ENCODE results near the gene SMCO3. TPM values are rescaled to one million over a fixed set of nuclear protein-coding genes. Genes with fewer than 3 reads are reported as not detected.

SMCO3 gene
- total and polyA plus RNA-seq, 2 donors (not counting 1 experiment from before 2014, with no cell fraction given), result not detected

DNA sequence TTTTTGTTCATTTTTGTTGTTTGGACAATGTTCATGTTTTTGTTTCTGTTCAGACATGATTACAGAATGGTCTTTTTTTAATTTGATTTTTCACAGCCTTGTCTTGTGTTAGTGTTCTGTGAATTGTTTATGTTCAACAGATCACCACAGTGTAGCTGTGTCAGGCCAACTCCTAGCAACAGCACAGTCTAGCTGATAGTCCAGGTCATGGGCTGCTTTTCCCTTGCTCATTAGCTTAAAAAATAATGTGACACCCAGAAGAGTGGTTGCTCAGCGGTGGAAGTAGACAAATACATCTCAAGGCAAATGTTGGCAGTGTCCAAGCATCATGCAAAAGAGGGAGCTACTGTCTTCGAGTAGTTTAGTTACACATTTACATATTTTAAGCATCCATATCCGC is 33.1 kb downstream of the SMCO3 start:
- H3K4me3 ChIP-seq (ENCODE audit: control extremely low read depth in 1 of 5, extremely low read depth in 1 of 5, insufficient read depth in 1 of 5, low read depth in 2 of 5, low read length in 4 of 5), result no peak overlapping the region
- no peaks in the 10 kb centered on the region for H3K79me2 ChIP-seq (ENCODE audit: control insufficient read depth, insufficient read depth, low read length)
- H3K4me1 Mint-ChIP-seq, result peaks cover 5% of the 10 kb centered on the region
- H3K27ac Mint-ChIP-seq, result no peak overlapping the region
- H3K27ac ChIP-seq (ENCODE audit: low read length in 2 of 2), result no peak overlapping the region
- no peaks in the 10 kb centered on the region for H3K9me3 Mint-ChIP-seq (ENCODE audit: insufficient read depth)
- no CpG with 5 or more reads among the region's 3 CpGs for WGBS (ENCODE audit: insufficient coverage)
- no peak overlapping the region for H3K4me2 ChIP-seq (replicated peaks; ENCODE audit: low read depth, low read length, poor library complexity, severe bottlenecking)
- ChIA-PET CTCF (interaction anchor here (1.1 to 1.3 kb wide), 2 partner anchors 10 to 11 kb away, joined by 3 to 4 read pairs; a partner anchor contains a TSS), POLR2A (interaction anchor here (0.7 to 1.2 kb wide), 2 partner anchors 23 to 106 kb away, joined by 3 to 4 read pairs; partner anchors contain the start of genes C12orf60 and WBP11)
- H3K36me3 ChIP-seq (replicated peaks in 1 of 2; ENCODE audit: control extremely low read depth in 1 of 2, control insufficient read depth in 1 of 2, extremely low read depth in 1 of 2, insufficient read depth in 2 of 2, low read length in 1 of 2), result peaks cover 5 to 6% of the 10 kb centered on the region in 2 experiments
- no peaks in the 10 kb centered on the region for H4K20me1 ChIP-seq (ENCODE audit: control insufficient read depth, insufficient read depth, low read length, poor library complexity, severe bottlenecking)
- H2AFZ ChIP-seq (ENCODE audit: insufficient read depth, low read depth, low read length, poor library complexity, severe bottlenecking), result no peak overlapping the region
- intact Hi-C loops (cut with micrococcal nuclease), result no loop called here
- no peak for ATAC-seq (ENCODE audit: low read depth)
- H3K9ac ChIP-seq (ENCODE audit: low read length), result no peak overlapping the region
- H3K27me3 Mint-ChIP-seq, result no peaks in the 10 kb centered on the region
- no peaks in the 10 kb centered on the region for H3K4me1 ChIP-seq (ENCODE audit: control insufficient read depth in 2 of 2, insufficient read depth in 2 of 2, low read length in 2 of 2)
- no peaks in the 10 kb centered on the region for H3K9me3 ChIP-seq (ENCODE audit: control extremely low read depth in 1 of 3, control insufficient read depth in 2 of 3, insufficient read depth in 1 of 3, low read length in 2 of 3)
- TF ChIP-seq, protein P1, sequence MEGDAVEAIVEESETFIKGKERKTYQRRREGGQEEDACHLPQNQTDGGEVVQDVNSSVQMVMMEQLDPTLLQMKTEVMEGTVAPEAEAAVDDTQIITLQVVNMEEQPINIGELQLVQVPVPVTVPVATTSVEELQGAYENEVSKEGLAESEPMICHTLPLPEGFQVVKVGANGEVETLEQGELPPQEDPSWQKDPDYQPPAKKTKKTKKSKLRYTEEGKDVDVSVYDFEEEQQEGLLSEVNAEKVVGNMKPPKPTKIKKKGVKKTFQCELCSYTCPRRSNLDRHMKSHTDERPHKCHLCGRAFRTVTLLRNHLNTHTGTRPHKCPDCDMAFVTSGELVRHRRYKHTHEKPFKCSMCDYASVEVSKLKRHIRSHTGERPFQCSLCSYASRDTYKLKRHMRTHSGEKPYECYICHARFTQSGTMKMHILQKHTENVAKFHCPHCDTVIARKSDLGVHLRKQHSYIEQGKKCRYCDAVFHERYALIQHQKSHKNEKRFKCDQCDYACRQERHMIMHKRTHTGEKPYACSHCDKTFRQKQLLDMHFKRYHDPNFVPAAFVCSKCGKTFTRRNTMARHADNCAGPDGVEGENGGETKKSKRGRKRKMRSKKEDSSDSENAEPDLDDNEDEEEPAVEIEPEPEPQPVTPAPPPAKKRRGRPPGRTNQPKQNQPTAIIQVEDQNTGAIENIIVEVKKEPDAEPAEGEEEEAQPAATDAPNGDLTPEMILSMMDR (IDR thresholded peaks at IDR 0.05), result no peak
- no peak for TF ChIP-seq EZH2 (IDR thresholded peaks at IDR 0.05; ENCODE audit: borderline replicate concordance, insufficient read depth, low read depth, low read length, poor library complexity, severe bottlenecking)
- no peak overlapping the region for H3K4me3 Mint-ChIP-seq
- H3K27me3 ChIP-seq (replicated peaks in 1 of 4; ENCODE audit: control extremely low read depth in 1 of 4, control insufficient read depth in 3 of 4, insufficient read depth in 4 of 4, low read length in 3 of 4), result no peaks in the 10 kb centered on the region
- DNase-seq, result no peak

DNA sequence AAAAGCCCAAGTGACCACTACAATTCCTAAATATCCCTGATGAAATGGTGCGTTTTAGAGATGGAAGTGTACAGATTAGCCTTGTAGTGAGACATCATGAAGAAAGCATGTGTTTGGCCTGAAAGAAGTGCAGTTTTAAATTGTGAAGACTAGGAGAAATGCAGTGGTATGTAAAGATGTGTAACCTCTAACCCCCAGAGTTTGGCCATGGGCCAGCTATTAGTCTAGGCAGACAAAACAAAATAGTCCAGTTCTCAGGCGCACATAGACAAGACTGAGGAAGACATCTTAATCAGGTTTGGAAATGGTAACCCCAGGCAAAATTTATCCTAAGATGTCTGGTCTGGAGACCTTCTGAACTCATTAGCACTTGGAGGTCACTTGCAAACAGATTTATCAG is 34.1 kb downstream of the SMCO3 start:
- no peaks in the 10 kb centered on the region for H3K27me3 ChIP-seq (replicated peaks in 1 of 4; ENCODE audit: control extremely low read depth in 1 of 4, control insufficient read depth in 3 of 4, insufficient read depth in 4 of 4, low read length in 3 of 4)
- peaks cover 15% of the 10 kb centered on the region for H3K4me1 Mint-ChIP-seq
- H3K9me3 ChIP-seq (ENCODE audit: control extremely low read depth in 1 of 3, control insufficient read depth in 2 of 3, insufficient read depth in 1 of 3, low read length in 2 of 3), result no peaks in the 10 kb centered on the region
- H3K27me3 Mint-ChIP-seq, result no peaks in the 10 kb centered on the region
- no peak overlapping the region for H3K4me3 ChIP-seq (ENCODE audit: control extremely low read depth in 1 of 5, extremely low read depth in 1 of 5, insufficient read depth in 1 of 5, low read depth in 2 of 5, low read length in 4 of 5)
- H3K9ac ChIP-seq (ENCODE audit: low read length), result no peak overlapping the region
- H3K27ac Mint-ChIP-seq, result no peak overlapping the region
- ATAC-seq (ENCODE audit: low read depth) (no peak), DNase-seq (no peak)
- peaks cover 5 to 7% of the 10 kb centered on the region in 2 donors for H3K4me1 ChIP-seq (ENCODE audit: control insufficient read depth in 2 of 2, insufficient read depth in 2 of 2, low read length in 2 of 2)
- H3K9me3 Mint-ChIP-seq (ENCODE audit: insufficient read depth), result no peaks in the 10 kb centered on the region
- no peak overlapping the region for H3K4me3 Mint-ChIP-seq
- TF ChIP-seq, protein P1 (IDR thresholded peaks at IDR 0.05), result no peak
- no peak for TF ChIP-seq EZH2 (IDR thresholded peaks at IDR 0.05; ENCODE audit: borderline replicate concordance, insufficient read depth, low read depth, low read length, poor library complexity, severe bottlenecking)
- H3K36me3 ChIP-seq (replicated peaks in 1 of 2; ENCODE audit: control extremely low read depth in 1 of 2, control insufficient read depth in 1 of 2, extremely low read depth in 1 of 2, insufficient read depth in 2 of 2, low read length in 1 of 2), result peaks cover 0 to 3% of the 10 kb centered on the region in 2 experiments
- no peaks in the 10 kb centered on the region for H3K79me2 ChIP-seq (ENCODE audit: control insufficient read depth, insufficient read depth, low read length)
- H3K4me2 ChIP-seq (replicated peaks; ENCODE audit: low read depth, low read length, poor library complexity, severe bottlenecking), result no peak overlapping the region
- no peak overlapping the region for H3K27ac ChIP-seq (ENCODE audit: low read length in 2 of 2)
- no peaks in the 10 kb centered on the region for H4K20me1 ChIP-seq (ENCODE audit: control insufficient read depth, insufficient read depth, low read length, poor library complexity, severe bottlenecking)
- WGBS (ENCODE audit: insufficient coverage), result 94% methylated on average over 2 of the region's 2 CpGs
- POLR2A ChIA-PET, result no interaction called here
- no peak overlapping the region for H2AFZ ChIP-seq (ENCODE audit: insufficient read depth, low read depth, low read length, poor library complexity, severe bottlenecking)
- CTCF ChIA-PET, result no interaction called here
- intact Hi-C loops (cut with micrococcal nuclease), result no loop called here
